ENCODE measurements around the gene EGFR.

EGFR gene

GRCh38 chr7:55234408-55234807, 215.6 kb downstream of the EGFR start:
- DNase-seq: no peak

- no peak for DNase-seq
Observed at GRCh38 chr7:55235115-55235514, 216.3 kb downstream of the EGFR start.

GRCh38 chr7:55235801-55236200, 217.0 kb downstream of the EGFR start:
- no peak for DNase-seq

GRCh38 chr7:55236476-55236875, 217.7 kb downstream of the EGFR start:
- DNase-seq: no peak

GRCh38 chr7:55237156-55237893, 218.5 kb downstream of the EGFR start:
- no peak for DNase-seq

- no peak for DNase-seq
Observed at GRCh38 chr7:55239406-55239805, 220.6 kb downstream of the EGFR start.

- DNase-seq: no peak
Observed at GRCh38 chr7:55240418-55241142, 221.8 kb downstream of the EGFR start.

GRCh38 chr7:55241958-55242357, 223.1 kb downstream of the EGFR start:
- no peak for DNase-seq

GRCh38 chr7:55242613-55243012, 223.8 kb downstream of the EGFR start:
- DNase-seq: no peak

- no peak for DNase-seq
Observed at GRCh38 chr7:55244006-55244745, 225.4 kb downstream of the EGFR start.

- no peak for DNase-seq
Observed at GRCh38 chr7:55245271-55245723, 226.5 kb downstream of the EGFR start.

- no peak for DNase-seq
Observed at GRCh38 chr7:55246171-55246570, 227.4 kb downstream of the EGFR start.

GRCh38 chr7:55247428-55247827, 228.6 kb downstream of the EGFR start:
- no peak for DNase-seq

- no peak for DNase-seq
Observed at GRCh38 chr7:55248526-55248925, 229.7 kb downstream of the EGFR start.

GRCh38 chr7:55249332-55249731, 230.5 kb downstream of the EGFR start:
- no peak for DNase-seq

GRCh38 chr7:55250313-55250712, 231.5 kb downstream of the EGFR start:
- DNase-seq: no peak

- DNase-seq: no peak
Observed at GRCh38 chr7:55251313-55251712, 232.5 kb downstream of the EGFR start.

GRCh38 chr7:55251911-55252310, 233.1 kb downstream of the EGFR start:
- no peak for DNase-seq

GRCh38 chr7:55252386-55252785, 233.6 kb downstream of the EGFR start:
- no peak for DNase-seq

GRCh38 chr7:55253188-55253587, 234.4 kb downstream of the EGFR start:
- DNase-seq: no peak

- no peak for DNase-seq
Observed at GRCh38 chr7:55254242-55254595, 235.4 kb downstream of the EGFR start.

GRCh38 chr7:55254596-55255495, 236.0 kb downstream of the EGFR start:
- DNase-seq: peak; percentile 91

All from right hindlimb (tissue), 1 donor.